Stimulated activated CD4-positive, alpha-beta T cell treated with anti-CD3 and anti-CD28 coated beads, Interleukin-1b, Interleukin-23, amount 100 ng/mL, for 48 hours (primary cell): ENCODE measurements around the gene ADAMTS10.
"Not testable (repeated sequence)": the region's sequence is repeated elsewhere in the genome, so short reads cannot be mapped to it uniquely, and the experiment has no call there.

Source experiments
- DNase-seq: peaks from one replicate; pipeline ENCODE4 v3.0.0-alpha.2; 2020

The ADAMTS10 gene

DNA sequence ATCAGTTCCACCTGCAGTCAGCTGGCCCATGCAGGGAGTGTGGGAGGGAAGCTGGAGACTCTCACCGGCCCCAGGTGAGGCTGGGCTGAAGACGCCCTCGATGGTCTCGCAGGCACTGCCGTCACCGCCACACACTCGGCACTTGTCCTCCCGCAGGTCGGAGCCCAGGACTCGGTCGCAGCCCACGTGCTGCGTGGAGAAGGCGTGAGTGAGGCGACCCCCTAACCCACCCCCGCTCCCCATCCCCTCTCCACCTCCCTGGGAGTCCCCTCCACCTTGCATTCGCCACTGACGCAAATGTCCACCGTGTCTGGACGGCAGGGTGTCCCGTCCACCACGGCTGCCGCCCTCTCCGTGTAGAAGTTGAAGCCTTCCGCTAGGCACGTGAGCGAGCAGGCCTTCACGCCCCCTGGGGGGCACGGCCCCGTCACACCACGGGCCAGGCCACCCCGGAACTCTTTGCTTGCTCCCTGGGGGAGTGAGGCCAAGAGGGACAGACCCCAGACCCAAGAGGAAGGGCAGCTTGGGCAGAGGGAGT, 21.3 kb downstream of the ADAMTS10 start:
- no peak for DNase-seq

DNA sequence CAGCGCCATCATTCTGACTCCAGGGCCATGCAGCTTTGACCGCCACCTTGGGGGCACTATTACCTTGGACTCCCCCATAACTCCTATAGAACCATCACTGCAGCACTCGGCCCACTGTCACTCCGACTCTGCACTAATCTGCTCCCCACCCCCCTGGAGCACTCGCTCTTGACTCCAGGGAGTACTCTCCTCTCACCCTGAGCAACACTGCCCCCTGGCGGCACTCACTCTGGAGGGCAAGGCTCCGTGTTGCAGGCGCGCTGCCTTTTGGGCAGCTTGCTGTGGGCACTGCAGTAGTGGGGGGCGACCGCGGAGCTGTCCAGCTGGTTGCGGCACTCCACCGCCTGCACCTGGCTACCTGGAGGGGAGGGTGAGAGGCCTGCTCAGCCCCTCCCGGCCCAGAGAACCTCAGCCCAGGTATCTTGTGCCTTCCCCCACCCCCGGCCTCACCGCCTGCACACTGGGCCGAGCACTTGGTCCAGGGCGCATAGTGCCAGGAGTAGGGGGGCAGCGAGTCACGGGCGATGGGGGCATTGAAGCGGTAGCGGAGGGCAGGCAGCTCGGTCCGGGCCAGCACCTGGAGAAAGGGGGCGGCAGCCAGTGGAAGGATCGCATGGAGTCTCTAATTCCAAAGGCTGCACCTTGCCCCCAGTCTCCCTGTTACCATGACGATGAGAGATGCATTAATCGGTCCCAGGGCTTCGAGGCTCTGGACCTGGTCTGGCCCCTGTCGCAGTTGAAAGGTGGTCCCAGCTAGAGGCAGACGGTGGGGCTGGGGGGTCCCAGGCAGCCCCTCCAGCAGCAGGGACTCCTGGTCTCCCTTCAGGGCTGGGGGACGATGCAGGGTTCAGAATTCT, 24.4 kb downstream of the ADAMTS10 start:
- DNase-seq: peak; percentile 60

DNA sequence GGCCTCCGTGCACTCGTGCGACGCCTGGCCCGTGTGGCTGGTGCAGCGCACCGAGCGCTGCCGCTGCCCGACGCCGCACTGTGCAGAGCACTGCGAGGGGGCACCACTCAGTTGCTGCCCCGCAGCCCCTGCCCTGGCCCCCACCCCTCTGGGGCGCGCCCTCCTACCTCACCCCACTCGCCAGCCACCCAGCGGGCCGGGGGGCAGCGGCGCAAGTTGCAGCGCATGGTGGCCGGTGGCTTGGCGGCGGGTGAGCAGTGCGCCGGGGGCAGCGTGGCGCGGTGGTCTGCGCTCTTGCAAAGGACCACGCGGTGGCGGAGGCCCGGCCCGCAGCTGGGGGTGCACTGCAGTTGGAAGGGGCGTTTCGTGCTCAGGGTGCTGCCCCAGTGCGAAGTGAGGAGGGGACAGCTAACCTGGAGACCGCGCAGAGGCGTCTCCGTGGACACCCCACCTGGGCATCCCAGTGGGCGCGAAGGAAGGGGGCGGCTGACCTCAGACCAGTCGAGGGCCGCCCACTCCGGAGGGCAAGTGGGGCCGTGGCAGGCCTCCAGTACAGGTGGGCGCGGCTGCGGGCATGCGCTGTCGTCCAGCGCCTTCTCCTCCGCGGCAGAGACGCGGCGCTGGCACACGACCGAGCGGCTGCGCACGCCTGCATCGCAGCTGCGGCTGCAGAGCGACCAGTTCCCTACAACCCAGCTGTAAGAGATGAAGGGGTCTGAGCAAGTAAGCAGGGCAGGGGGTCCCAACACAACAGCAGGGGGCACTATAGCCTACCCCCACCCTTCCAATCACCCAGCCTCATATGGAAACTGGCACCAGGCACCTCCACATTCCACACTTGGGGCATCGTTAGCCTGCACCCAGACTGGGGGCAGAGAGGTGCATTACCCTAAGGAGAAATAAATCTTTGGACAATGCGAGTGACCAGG, 25.3 kb downstream of the ADAMTS10 start:
- no peak for DNase-seq

DNA sequence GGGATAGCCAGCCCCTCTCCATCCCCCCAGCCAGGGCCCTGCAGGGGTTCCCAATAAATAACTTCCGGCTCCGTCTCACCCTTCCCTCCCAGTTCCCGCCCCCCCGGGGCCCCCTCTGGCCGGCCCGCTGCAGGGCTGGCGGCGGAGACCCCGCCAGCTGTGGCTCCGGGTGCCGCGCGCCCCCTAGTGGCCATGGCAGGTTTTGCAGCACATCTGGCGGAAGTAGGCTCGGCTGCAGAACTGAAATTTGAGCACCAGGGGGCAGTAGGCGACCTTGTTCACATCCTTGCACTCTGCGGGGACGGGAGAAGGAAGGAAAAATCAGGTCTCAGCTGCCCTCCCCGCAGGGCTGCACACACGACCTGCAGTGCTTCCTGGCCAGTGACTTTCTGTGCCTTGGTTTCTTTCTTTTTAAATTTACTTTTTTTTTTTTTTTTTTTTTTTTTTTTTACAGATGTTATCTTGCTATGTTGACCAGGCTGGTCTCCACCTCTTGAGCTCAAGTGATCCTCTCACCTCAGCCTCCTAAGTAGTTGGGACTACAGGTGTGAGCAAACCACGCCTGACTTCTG, 29.7 kb downstream of the ADAMTS10 start:
- DNase-seq: peak; percentile 84

DNA sequence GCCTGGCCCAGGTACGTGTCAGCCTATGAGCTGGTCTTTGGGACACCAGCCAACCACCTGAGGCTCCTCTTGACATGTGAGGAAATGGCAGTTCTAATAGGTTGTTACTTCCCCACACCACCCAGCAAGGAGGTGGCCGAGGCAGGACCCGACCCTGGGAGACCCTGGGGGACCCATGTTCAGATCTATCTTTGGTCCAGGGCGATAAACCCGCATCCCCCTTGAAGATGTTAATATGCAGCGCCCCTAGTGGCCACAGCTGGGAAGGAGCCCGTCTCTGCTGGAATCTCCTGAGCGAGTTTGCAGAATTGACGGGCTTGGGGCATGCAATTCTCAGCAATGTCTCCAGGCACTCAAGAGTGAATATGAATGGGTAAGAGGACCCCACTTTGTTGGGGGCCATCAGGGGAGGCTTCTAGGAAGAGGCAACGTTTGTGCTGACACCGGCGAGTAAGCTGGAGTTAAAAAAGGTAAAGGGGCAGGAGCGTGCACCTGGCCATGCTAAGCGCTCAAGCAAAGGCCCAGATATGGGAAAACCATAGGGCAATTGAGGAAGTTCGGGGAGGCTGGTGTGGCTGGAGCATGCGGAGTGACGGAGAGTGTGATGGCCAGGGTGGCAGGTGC, 31.8 kb downstream of the ADAMTS10 start:
- peak; percentile 78 for DNase-seq

DNA sequence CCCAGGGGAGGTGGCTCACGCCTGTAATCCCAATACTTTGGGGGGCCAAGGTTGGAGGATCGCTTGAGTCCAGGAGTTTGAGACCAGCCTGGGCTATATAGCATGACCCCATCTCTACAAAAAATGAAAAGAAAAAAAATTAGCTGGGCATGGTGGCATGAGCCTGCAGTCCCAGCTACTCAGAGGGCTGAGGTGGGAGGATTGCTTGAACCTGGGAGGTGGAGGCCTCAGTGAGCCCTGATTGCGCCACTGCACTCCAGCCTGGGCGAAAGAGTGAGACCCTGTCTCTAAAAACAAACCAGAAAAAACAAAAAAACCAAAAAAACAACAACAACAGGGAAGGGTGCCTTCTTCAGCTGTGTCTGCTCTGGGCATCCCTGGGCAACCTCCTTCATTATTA, 32.8 kb downstream of the ADAMTS10 start:
- no peak for DNase-seq

DNA sequence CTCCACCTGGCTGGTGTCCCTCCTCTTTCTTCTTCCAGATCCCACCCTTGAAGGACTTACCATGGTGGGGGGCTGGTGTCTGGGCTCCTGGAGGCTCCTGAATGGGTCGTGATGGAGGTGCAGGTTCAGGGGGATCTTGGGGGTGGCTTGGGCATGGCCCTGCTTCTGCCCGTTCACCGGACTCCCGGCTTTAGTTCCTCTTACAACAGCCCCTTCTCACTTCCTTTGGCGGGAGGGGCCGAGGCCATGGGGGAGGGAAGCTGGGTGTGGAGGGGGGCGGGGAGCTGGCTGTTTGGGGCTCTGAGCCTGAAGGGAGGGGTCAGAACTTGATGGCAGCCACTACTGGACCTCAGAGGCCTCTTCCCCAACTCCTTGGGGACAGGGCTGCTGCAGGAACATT, 33.3 kb downstream of the ADAMTS10 start, which contains the start of gene MYO1F:
TSS of gene MYO1F (minus strand) at position 196 of the 400 bp plus-strand sequence. CDS start at position 63, 133 bp downstream.
- DNase-seq: no peak

DNA sequence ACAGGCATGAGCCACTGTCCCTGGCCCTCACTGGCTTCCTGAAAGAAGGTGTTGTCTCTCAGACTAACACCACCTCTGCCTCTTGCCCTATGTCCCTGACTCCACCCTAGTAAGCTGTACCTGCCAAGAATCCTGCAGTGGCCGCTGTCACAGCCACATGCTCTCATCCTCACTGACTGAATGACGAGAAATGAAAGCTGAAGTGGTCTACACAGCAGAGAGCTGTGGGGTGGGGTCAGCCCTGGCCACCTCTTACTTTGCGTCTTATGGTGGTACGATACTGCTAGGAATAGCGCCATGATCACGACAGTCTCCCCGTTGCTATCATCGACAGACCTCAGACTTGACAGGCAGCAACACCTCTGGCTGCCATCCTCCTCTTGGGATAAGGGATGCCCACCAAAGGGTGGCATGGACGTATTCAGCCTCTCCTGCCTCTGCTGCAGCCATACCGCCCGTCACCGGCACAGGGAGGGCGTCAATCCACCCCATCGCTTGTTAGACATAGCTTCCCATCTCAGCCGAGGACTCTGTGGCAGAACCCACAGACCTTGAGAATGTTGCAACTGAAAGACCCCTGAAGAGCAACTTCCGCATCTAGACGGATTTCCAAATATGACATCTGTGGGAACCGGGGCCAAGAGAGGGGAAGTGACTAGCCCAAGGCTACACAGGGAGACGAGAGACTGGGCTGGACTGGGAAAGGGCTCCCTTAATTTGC, 34.1 kb downstream of the ADAMTS10 start:
- no peak for DNase-seq

DNA sequence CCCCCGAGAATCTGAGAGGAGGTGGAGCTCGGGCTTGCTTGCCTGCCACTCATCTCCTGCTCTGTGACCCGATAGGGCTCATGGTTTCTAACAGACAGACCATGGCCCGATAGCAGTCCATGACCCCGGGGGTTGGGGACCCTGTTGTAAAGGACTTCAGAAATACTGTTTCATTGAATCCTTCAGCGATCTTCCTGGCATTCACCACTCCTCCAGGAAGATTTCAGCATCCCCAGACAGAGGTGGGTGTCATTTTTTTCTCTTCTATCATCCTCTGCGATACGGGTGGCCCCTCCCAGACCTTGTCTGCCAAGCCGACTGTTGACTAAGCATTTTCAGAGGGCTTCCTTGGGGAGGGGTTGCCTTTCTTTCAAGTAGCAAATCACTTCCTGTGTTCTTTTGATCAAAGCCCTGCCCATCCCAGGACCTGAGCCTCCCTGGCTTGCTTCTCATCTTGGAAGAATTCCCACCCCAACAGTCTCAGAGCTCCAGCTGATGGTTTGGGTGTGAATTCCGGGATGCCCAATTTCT, 35.0 kb downstream of the ADAMTS10 start:
- DNase-seq: peak; percentile 36

DNA sequence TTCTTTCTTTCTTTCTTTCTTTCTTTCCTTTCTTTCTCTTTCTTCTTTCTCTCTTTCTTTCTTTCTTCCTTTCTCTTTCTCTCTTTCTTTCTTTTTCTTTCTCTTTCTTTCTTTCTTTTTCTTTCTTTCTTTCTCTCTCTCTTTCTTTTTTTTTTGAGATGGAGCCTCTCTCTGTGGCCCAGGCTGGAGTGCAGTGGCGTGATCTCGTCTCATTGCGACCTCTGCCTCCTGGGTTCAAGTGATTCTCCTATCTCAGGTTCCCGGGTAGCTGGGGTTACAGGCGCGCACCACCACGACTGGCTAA, 35.9 kb downstream of the ADAMTS10 start:
- DNase-seq: not testable (repeated sequence)

DNA sequence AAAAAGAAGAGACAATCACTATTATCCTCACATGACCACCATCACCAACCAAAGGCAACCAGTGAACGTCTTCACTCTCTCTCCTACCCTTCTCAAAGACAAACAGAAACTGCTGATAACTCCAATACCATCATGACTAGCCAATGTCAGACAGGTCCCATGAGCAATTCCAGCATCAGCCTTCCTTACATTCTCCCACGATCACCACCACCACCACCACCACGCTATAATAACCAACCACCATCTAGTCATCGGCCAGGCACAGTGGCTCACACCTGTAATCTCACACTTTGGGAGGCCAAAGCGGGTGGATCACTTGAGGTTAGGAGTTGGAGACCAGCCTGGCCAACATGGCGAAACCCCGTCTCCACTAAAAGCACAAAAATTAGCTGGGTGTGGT, 37.2 kb downstream of the ADAMTS10 start:
- DNase-seq: no peak

DNA sequence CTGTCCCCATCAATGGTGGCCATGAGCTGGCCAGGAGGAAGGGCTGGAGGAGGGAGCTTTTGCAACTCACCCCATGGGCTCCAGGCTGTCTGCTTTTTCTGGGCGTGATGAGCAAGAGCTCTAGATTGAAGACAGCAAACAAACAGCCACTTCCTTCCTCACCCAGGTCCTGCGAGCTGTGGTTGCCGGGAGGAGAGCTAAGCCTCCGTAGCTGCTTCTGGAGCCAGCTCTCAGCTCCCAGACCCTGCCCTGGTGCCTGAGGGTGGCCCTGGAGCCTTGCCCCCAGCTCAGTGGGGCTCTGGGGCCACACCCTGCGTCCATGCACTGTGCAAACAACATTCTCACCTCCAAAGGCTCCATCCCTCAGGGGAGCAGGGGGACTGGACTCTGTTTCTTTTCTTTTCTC, 39.5 kb downstream of the ADAMTS10 start:
- DNase-seq: peak; percentile 40

DNA sequence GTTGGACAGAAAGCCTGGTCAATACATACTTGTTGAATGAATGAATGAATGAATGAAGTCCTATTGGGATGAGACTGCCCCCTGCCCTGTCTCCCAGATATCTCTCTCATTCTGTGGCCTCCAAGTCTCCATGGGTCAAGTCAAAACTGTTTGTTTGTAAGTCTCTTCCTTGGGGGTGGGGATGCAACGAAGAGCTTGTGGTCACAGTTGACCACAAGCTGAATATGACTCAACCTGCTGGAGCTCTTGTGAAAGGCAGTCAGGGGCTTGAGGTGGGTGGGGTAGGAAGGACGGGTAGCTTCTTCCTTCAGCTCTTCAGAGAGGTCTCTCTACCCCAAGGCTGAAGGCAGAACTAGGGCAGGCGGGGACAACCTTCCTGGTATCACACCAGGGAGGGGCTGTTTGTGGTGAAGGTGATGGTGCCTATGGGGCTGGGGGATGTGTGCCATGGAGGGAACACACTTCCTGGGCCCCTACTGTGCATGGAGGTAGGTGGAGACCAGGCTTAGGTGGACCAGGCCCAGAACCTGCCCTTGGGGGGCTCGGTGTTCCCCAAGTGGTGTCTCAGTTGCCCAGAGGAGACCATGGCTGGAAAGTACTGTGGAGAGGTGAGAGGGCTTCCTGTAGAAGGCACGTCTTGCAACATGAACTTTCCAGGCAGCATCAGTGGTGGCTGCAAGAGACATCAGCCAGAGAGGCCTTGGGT, 41.3 kb downstream of the ADAMTS10 start:
- peak; percentile 56 for DNase-seq

DNA sequence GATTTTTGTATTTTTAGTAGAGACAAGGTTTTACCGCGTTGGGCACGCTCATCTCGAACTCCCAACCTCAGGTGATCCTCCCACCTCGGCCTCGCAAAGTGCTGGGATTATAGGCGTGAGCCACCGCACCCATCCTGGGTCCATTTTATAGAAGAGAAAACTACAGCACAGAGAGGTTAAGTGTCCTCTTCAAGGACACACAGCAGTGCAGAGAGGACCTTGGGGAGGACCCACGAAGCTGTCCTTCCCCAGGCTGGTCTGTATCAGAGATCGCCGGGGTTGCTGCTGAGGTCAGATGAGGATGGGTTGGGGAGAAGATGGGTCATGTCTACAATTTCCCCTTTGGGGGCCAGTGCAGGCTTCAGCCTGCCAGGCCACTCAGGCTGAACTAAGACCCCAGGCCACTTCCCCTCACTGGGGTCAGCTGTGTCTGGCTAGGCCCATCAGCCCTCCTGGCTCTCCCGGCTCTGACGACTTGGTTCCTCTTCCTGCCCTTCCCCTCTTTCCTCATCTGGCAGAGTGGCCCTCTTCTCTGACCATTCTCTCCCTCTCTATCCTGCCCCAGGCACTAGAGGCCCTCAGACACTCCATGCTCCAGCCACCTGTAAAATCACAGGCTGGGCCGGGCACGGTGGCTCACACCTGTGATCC, 42.9 kb downstream of the ADAMTS10 start:
- DNase-seq: no peak

DNA sequence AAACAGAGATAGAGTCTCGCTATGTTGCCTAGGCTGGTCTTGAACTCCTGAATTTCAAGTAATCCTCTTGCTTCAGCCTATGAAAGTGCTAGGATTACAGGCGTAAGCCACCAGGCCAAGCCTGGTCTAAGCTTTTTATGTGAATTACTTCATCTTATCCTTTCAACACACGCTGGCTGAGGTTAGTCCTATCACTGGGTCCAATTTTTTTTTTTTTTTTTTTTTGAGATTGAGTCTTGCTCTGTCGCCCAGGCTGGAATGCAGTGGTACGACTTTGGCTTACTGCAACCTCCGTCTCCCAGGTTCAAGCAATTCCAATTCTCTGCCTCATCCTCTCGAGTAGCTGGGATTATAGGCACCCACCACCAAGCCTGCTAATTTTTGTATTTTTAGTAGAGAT, 43.7 kb downstream of the ADAMTS10 start:
- no peak for DNase-seq

DNA sequence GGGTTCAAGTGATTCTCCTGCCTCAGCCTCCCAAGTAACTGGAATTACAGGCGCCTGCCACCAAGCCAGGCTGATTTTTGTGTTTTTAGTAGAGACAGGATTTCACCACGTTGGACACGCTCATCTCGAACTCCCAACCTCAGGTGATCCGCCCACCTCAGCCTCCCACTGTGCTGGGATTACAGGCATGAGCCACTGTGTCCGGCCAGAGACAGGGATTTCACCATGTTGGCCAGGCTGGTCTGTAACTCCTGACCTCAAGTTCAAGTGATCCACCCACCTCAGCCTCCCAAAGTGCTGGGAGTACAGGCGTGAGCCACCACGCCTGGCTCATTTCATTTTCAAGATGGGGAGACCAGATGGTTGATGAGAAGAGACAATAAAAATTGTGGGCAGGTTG, 45.6 kb downstream of the ADAMTS10 start:
- DNase-seq: not testable (repeated sequence)

DNA sequence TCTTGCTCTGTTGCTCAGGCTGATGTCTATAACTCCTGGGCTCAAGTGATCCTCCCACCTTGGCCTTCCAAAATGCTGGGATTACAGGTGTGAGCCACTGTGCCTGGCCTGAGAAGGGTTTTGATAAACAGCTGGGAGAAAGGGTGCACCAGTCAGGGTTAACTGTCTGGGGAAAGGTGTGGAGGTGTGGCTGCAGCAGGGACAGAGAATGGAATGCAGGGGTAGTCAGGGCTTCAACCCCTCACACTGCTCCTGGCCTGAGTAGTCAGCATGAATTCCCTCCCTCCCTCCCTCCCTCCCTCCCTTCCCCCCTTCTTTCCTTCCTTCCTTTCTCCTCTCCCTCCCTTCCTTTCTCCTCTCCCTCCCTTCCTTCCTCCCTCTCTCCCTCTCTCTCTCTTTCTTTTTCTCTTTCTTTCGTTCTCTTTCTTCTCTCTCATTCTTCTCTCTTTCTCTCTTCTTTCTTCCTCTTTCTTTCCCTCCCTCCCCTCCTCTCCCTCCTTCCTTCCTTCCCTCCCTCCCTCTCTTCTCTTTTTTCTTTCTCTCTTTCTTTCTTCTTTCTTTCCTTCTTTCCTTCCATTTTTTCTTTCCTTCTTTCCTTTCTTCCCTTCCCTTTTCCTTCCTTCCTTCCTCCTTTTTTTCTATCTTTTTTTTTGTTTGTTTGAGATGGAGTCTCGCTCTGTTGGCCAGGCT, 49.3 kb downstream of the ADAMTS10 start:
- no peak for DNase-seq

DNA sequence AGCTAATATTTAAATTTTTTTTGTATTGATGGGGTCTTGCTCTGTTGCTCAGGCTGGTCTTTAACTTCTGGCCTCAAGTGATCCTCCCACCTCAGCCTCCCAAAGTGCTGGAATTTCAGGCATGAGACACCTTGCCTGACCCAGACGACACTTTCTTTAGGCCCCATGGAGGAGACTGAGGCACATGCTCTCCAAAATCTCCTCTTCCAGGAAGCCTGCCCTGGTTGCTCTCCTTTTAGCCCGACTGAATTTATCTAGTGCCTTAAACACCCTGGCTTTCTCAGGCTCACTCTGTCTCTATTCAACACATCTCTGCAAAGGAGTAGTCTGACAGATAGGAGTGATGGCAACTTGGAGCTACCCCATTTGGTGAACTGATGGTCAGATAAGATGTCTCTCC, 52.2 kb downstream of the ADAMTS10 start:
- DNase-seq: no peak

DNA sequence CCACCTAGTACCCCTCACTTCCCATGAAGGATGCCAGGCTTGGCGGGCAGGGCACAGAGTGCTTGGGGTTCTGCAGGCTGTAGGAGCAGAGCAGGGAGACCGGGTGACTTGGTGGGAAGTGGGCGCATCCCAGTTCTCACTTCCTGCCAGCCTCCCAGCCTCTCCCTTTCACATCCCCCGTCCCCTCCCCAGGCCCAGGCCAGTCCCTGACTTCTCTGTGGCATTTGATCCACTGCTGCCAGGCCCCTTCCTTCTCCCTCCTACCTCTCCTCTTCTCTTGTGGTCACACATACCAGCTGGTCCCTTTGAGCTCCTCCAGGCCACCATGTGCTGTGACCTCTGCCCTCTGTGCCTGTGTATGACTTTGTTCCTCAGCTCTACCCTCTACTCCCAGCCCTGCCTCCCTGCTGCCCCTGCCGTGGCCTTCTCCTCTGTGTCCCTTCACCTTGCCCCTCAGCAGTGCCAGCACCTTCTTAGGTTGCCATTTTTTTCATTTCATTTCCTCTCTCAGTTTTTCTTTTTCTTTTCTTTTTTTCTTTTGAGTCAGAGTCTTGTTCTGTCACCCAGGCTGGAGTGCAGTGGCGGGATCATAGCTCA, 52.8 kb downstream of the ADAMTS10 start:
- DNase-seq: no peak

DNA sequence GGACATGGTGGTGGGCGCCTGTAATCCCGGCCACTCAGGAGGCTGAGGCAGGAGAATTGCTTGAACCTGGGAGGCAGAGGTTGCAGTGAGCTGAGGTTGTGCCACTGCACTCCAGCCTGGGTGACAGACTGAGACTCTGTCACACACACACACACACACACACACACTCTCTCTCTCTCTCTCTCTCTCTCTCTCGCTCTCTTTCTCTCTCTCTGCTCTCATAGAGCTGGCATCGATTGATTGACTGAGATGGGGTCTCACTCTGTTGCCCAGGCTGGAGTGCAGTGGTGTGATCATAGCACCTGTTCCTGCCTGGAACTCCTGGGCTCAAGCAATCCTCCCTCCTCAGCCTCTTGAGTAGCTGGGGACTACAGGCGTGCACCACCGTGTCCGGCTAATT, 56.8 kb downstream of the ADAMTS10 start:
- DNase-seq: not testable (repeated sequence)
